Fibroblast of mammary gland (primary cell): ENCODE data around the gene TBX4.
"Not testable (repeated sequence)": the region's sequence is repeated elsewhere in the genome, so short reads cannot be mapped to it uniquely, and the experiment has no call there.

ENCODE experiments used
- DNase-seq: peaks from one replicate; pipeline ENCODE4 v3.0.0-alpha.2; 2010; ENCODE audit warnings: low read depth
- H3K4me3 ChIP-seq: 2 replicates; pipeline ENCODE4 v1.5.1; 2011; ENCODE audit warnings: low read depth, mild to moderate bottlenecking, low read length, moderate library complexity; ENCODE audit not compliant: control insufficient read depth
- CTCF ChIP-seq: conservative IDR thresholded peaks from 2 replicates; pipeline ENCODE4 v1.5.1; 2011; ENCODE audit warnings: low read depth, low read length, inconsistent platforms; ENCODE audit not compliant: control insufficient read depth, insufficient read depth

The TBX4 gene

GRCh38 chr17:61503961-61504360, 51.7 kb downstream of the TBX4 start:
- no peak for DNase-seq
- TF ChIP-seq CTCF = no peak

GRCh38 chr17:61504697-61505096, 52.5 kb downstream of the TBX4 start:
- peak; percentile 68 for DNase-seq
- TF ChIP-seq CTCF = no peak
- no peak overlapping the region for H3K4me3 ChIP-seq

More at GRCh38 chr17:61503961-61504360, 51.7 kb downstream of the TBX4 start:
- H3K4me3 ChIP-seq = no peak overlapping the region

GRCh38 chr17:61505846-61506627, 53.8 kb downstream of the TBX4 start:
- no peak for TF ChIP-seq CTCF
- DNase-seq = no peak
- no peak overlapping the region for H3K4me3 ChIP-seq

GRCh38 chr17:61507383-61508066, 55.3 kb downstream of the TBX4 start:
- no peak for TF ChIP-seq CTCF
- H3K4me3 ChIP-seq = no peak overlapping the region
- no peak for DNase-seq

GRCh38 chr17:61508912-61509311, 56.7 kb downstream of the TBX4 start:
- DNase-seq = no peak
- no peak for TF ChIP-seq CTCF
- no peak overlapping the region for H3K4me3 ChIP-seq

- not testable (repeated sequence) for DNase-seq, H3K4me3 ChIP-seq
Observed at GRCh38 chr17:61509454-61509853, 57.2 kb downstream of the TBX4 start.

- H3K4me3 ChIP-seq = no peak overlapping the region
- no peak for TF ChIP-seq CTCF
- no peak for DNase-seq
Observed at GRCh38 chr17:61510237-61510636, 58.0 kb downstream of the TBX4 start.
